NOMO-1 treated with dmso at 0.1 percent for 144 hours (cell line): ENCODE measurements around the gene F3.
"Not testable (repeated sequence)": the region's sequence is repeated elsewhere in the genome, so short reads cannot be mapped to it uniquely, and the experiment has no call there.

Experiments used
- DNase-seq: peaks from one replicate; lab custom pipeline; 2025; ENCODE audit not compliant: unreplicated experiment; lab: John Stamatoyannopoulos, UW

Gene F3

GRCh38 chr1:94541246-94542087 is at the start of gene F3:
Gene F3 (minus strand): TSS chr1:94541759. CDS start chr1:94541636, 123 bp downstream.
- DNase-seq: peak; percentile 52

DNA sequence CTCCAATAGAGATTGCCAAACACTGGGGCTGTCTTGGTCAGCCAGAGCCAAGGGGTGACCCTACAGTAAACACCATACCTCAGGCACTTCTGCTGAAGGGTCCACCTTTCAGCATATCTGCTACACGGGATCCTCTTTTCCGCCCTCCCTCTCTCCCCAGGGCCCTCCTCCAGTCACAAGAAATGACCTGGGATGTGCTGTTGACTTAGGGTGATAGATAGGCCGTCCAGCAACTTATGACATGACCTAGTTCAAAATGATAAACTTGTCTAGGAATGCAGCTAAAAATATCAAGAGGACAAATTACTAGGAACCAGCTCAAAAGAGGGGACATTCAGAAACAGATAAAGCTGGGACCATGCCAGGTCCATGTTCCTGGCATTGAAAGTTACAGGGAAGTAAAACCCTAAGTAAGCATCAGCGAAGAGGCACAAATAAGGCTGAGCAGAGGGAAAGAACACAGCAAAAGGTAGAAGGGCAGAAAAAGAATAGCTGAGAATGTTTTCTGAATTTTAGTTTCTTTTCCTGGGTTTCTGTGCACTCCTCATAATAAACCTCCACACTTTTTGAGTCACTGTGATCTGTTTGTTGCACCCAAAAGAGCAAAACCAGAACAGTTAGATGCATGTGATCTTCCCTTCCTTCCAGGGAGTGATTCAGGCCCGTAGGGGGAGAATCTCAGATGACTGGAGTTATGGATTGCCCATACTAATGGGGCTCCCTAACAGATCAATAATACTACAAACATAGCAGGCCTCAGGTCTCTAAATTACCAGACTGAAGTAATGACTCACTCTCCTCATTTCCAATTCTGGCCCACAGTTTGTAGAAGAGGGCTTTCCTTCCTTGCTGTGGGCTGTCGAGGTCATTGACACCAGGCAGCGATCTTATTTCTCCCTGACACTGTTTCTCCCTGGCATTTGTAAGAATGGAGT is 48.9 kb upstream of the F3 start:
- no peak for DNase-seq

DNA sequence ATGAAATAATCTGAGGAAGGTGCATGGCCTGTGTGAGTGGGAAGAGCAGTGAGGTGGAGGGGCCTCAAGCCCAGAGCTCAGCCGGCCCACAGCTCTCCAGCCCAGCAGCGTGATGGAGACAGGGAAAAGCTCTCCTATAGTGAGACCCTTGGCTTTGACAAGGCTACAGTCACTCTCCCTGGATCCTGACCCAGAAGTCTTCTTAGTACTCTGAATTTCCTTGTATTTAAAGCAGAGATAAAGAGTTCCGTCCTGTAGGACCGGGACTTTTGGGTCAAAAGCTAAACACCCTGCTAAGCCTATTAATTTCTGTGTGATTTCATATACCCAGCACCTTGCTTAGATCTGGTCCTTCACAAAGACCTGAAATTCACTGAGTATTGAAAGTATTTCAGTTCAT is 48.2 kb upstream of the F3 start:
- no peak for DNase-seq

DNA sequence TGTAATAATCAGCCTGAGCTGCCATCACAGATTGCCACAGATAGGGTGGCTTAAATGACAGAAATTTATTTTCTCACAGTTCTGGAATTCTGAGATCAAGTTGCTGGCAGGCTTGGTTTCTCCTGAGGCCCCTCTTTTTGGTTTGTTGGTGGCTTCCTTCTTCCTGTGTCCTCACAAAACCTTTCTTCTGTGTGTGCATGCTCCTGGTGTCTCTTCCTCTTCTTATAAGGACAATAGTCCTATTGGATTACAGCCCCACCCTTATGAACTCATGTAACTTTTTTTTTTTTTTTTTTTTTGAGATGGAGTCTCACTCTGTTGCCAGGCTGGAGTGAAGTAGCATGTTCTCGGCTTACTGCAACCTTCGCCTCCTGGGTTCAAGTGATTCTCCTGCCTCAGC is 41.0 kb upstream of the F3 start:
- no peak for DNase-seq

GRCh38 chr1:94580367-94581115 is 39.0 kb upstream of the F3 start:
- no peak for DNase-seq

DNA sequence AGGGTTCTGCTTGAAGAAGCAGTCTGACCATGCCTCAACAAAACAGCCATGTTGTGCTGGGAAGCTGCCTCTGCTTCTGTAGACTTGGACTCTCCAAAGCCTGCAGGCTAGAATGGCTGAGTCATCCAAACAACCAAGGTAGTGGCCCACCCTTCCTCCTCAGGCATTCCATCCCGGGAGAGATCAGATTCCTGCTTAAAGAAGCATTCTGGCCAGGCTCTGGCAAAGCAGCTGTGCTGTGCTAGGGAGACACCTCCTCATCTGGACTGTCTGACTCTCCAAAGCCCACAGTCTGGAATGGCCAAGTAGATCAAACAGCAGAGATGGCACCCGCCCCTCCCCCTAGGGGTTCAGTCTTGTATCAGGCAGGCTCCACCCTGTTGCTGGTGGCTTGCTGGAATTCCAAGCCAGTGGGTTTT is 38.3 kb upstream of the F3 start:
- DNase-seq: no peak

GRCh38 chr1:94578856-94579255 is 37.3 kb upstream of the F3 start:
- no peak for DNase-seq

DNA sequence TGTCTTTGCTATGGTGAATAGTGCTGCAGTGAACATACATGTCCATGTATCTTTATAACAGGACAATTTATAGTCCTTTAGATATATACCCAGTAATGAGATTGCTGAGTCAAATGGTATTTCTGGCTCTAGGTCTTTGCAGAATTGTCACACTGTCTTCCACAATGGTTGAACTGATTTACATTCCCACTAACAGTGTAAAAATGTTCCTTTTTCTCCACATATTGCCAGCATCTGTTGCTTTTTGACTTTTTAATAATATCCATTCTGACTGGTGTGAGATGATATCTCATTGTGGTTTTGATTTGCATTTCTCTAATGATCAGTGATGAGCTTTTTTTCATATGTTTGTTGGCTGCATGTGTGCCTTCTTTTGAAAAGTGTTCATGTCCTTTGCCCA is 32.4 kb upstream of the F3 start:
- not testable (repeated sequence) for DNase-seq

- no peak for DNase-seq
Observed at GRCh38 chr1:94572780-94573179, 31.2 kb upstream of the F3 start.

GRCh38 chr1:94570965-94571364 is 29.4 kb upstream of the F3 start:
- not testable (repeated sequence) for DNase-seq

DNA sequence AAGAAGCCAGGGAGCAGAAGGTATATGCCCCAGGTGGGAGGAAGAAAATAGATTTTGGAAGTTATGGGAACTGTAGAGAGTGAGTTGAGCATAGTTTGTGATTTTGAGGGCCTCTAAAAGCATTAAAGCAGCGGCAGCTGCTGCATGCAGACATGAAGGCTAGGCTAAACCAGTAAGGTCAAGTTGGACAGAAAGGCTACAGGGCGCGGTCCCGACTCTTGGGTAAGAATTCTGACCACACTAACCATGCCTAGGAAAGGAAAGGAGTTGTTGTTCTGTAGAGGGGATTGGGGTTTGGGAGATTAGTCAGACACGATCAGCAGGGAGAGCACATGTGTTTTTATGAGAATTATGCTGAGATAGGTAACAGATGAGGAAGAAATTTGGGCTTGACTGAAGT is 27.2 kb upstream of the F3 start:
- DNase-seq: not testable (repeated sequence)

- not testable (repeated sequence) for DNase-seq
Observed at GRCh38 chr1:94567975-94568607, 26.5 kb upstream of the F3 start.

GRCh38 chr1:94566436-94566835 is 24.9 kb upstream of the F3 start:
- not testable (repeated sequence) for DNase-seq

GRCh38 chr1:94565901-94566300 is 24.3 kb upstream of the F3 start:
- DNase-seq: no peak

DNA sequence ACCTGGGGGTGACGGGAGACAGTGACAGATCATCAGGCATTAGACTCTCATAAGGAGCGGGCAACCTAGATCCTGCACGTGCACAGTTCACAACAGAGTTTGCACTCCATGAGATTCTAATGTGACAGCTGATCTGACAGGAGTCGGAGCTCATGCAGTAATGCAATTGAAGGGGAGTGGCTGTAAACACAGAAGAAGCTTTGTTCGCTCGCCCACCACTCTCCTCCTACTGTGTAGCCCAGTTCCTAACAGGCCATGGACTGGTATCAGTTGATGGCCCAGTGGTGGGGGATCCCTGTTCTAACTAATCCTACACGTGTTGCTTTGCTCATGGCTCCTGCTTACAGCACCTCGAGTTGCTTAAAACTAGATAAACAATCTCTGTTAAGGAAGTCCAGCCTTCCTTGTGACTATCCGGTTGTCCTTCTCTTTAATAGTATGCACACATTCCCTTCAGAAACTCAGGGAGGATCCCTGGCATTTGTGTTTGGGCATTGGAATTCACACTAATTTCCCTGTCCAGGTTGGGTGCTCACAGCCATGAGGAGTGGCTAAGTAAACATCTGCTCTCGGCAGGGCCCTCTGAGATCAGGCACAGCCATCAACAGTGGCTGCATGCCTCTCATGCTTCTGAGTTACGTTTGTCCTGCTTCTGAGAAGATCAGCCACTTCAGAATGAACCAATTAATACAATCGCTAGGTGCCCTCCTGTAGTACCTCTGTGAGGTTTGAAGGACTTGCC is 21.1 kb upstream of the F3 start:
- no peak for DNase-seq

DNA sequence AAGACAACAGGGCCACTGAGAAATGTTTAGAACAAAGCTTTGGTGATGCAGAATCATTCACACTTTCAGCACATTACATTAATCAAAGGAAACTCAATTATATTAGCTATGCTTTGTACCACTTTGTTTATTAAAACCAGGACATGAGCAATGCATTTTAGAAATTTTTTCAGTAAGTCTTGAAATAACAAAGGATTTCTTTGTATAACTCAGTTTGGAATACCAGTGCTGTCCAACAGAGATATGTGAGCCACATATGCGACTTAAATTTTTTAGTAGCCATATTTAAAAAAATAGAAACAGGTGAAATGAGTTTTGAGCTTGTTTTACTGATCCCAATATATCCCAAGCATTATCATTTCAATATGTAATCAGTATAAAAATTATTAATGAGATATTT is 18.8 kb upstream of the F3 start:
- no peak for DNase-seq

GRCh38 chr1:94559921-94560320 is 18.4 kb upstream of the F3 start:
- DNase-seq: no peak

- no peak for DNase-seq
Observed at GRCh38 chr1:94555091-94555490, 13.5 kb upstream of the F3 start.

- no peak for DNase-seq
Observed at GRCh38 chr1:94554580-94554979, 13.0 kb upstream of the F3 start.

DNA sequence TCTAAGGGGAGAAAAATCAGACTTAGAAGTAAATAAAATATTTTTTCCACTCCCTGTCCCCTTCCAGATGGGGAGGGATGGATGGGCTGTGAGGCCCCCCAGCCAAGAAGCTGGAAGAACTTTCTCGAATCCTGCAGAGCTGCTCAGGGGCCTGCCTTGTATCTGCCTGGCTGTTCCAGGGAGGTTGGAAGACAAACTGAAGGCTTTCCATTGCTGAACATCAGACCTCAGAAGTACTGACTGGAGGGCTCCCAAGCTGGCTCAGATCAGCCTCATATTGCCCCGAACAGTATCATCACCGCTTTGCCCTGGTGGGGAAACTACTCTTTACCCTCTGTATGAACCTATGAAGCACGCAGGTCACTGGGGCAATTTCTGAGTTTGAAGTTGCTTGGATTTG is 12.4 kb upstream of the F3 start:
- no peak for DNase-seq
